SU-DHL-6 (cell line): ENCODE results near the gene HPD.

Experiments used
- H2AFZ ChIP-seq: fragments of 200-600 bp; sonication (generic); 2 replicates; pipeline ENCODE4 v1.6.1; 2014; ENCODE audit warnings: low read depth, mild to moderate bottlenecking, moderate library complexity, mixed read lengths, antibody characterized with exemption, low read length; ENCODE audit not compliant: severe bottlenecking
- H3F3A ChIP-seq: fragments of 200-600 bp; shearing (Covaris generic); 2 replicates; pipeline ENCODE4 v1.6.0; 2016; ENCODE audit warnings: antibody characterized with exemption, mild to moderate bottlenecking; ENCODE audit not compliant: insufficient read depth
- H3K27ac ChIP-seq: fragments of 200-600 bp; sonication (generic); 2 replicates; pipeline ENCODE4 v1.5.1; 2016; ENCODE audit warnings: low read depth, mild to moderate bottlenecking, low read length, moderate library complexity, mixed read lengths
- H3K27me3 ChIP-seq: fragments of 200-600 bp; sonication (generic), shearing (Covaris generic); 2 replicates; pipeline ENCODE4 v1.6.0; 2014; ENCODE audit warnings: mild to moderate bottlenecking, low read length
- H3K36me3 ChIP-seq: fragments of 200-600 bp; sonication (generic); 2 replicates; pipeline ENCODE4 v1.6.1; 2014; ENCODE audit warnings: mild to moderate bottlenecking, low read length, mixed read lengths
- H3K4me2 ChIP-seq: fragments of 300-600, 200-600 bp; shearing (Covaris generic), sonication (generic); 2 replicates; pipeline ENCODE4 v1.6.0; 2014; ENCODE audit warnings: low read length, low read depth, mild to moderate bottlenecking; ENCODE audit not compliant: poor library complexity, severe bottlenecking
- H3K4me3 ChIP-seq: fragments of 200-600 bp; sonication (generic); 2 replicates; pipeline ENCODE4 v1.5.1; 2014; ENCODE audit warnings: antibody characterized with exemption, low read length, mild to moderate bottlenecking, mixed read lengths; ENCODE audit not compliant: insufficient read depth, poor library complexity, severe bottlenecking
- H3K79me2 ChIP-seq: fragments of 200-600 bp; sonication (generic); 2 replicates; pipeline ENCODE4 v1.6.1; 2014; ENCODE audit warnings: mild to moderate bottlenecking, low read length, moderate library complexity; ENCODE audit not compliant: insufficient read depth
- H3K9ac ChIP-seq: fragments of 200-600 bp; sonication (generic); 2 replicates; pipeline ENCODE4 v1.7.0; 2014; ENCODE audit warnings: mild to moderate bottlenecking, low read length
- H3K9me2 ChIP-seq: fragments of 200-600 bp; sonication (generic); replicated peaks from 2 replicates; pipeline ENCODE4 v1.6.1; 2014; ENCODE audit warnings: low read length; ENCODE audit not compliant: insufficient read depth
- H3K9me3 ChIP-seq: fragments of 200-600 bp; sonication (generic); 2 replicates; pipeline ENCODE4 v1.6.1; 2014; ENCODE audit warnings: low read length, mixed read lengths; ENCODE audit not compliant: insufficient read depth
- H4K20me1 ChIP-seq: fragments of 200-600 bp; sonication (generic); 2 replicates; pipeline ENCODE4 v1.6.1; 2014; ENCODE audit warnings: low read depth, mild to moderate bottlenecking, antibody characterized with exemption, low read length, moderate library complexity, mixed read lengths
- EZH2phosphoT487 ChIP-seq: fragments of 200-600 bp; sonication (generic), shearing (Covaris generic); conservative IDR thresholded peaks from 2 replicates; pipeline ENCODE4 v1.6.1; 2018; ENCODE audit warnings: mild to moderate bottlenecking, antibody characterized with exemption, low read length, moderate library complexity, mixed read lengths
- TF ChIP-seq, protein P1 (sequence below): fragments of 200-600 bp; sonication (generic); IDR thresholded peaks from one replicate; pipeline ENCODE4 v1.5.1; 2017; ENCODE audit warnings: antibody characterized with exemption, mild to moderate bottlenecking, low read length, moderate library complexity; ENCODE audit not compliant: insufficient read depth, poor library complexity, severe bottlenecking

HPD gene

GRCh38 chr12:121858662-121859572 is at the start of gene HPD:
Gene HPD (minus strand): TSS chr12:121858859. CDS start chr12:121858823, 36 bp downstream.
- Histone ChIP-seq H3K27me3 (no peaks in the 10 kb centered on the region), H3K9ac (no peak within 1 kb of the TSS), H3K36me3 (no peaks in the 10 kb centered on the region), H3K9me2 (no peaks in the 10 kb centered on the region), H2AFZ (no peak within 1 kb of the TSS), H4K20me1 (no peaks in the 10 kb centered on the region), H3K27ac (no peak within 1 kb of the TSS), H3K9me3 (no peaks in the 10 kb centered on the region), H3K4me3 (no peak within 1 kb of the TSS), H3K79me2 (no peaks in the 10 kb centered on the region), H3K4me2 (no peak within 1 kb of the TSS), H3F3A (0 out of 2 replicates have a peak, but pooled peaks cover 4% of the 10 kb centered on the region)
- TF ChIP-seq, protein P1, sequence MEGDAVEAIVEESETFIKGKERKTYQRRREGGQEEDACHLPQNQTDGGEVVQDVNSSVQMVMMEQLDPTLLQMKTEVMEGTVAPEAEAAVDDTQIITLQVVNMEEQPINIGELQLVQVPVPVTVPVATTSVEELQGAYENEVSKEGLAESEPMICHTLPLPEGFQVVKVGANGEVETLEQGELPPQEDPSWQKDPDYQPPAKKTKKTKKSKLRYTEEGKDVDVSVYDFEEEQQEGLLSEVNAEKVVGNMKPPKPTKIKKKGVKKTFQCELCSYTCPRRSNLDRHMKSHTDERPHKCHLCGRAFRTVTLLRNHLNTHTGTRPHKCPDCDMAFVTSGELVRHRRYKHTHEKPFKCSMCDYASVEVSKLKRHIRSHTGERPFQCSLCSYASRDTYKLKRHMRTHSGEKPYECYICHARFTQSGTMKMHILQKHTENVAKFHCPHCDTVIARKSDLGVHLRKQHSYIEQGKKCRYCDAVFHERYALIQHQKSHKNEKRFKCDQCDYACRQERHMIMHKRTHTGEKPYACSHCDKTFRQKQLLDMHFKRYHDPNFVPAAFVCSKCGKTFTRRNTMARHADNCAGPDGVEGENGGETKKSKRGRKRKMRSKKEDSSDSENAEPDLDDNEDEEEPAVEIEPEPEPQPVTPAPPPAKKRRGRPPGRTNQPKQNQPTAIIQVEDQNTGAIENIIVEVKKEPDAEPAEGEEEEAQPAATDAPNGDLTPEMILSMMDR: no peak
- TF ChIP-seq EZH2phosphoT487: no peak

DNA sequence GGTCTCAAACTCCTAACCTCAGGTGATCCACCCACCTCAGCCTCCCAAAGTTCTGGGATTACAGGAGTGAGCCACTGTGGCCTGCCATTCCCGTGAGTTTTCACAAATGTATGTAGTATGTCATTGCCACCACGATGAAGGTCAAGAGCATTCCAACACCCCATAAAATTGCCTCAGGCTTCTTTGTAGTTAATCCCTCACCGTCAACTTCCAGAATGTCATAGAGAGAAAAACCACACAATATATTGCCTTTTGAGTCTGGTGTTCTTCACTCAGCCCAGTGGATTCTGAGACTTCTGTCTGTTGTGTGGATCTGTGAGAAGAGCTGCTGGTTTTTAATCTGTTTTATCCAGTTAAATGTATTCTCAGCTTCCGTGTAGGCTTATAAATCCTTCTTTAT is 47.1 kb upstream of the HPD start:
- H3K36me3 ChIP-seq: peaks cover 4% of the 10 kb centered on the region; the same call in 1 of the 2 replicates
- no peak overlapping the region for H2AFZ ChIP-seq
- no peaks in the 10 kb centered on the region for H3K9me2 ChIP-seq
- H3K4me3 ChIP-seq: no peak overlapping the region
- no peaks in the 10 kb centered on the region for H3K27me3 ChIP-seq
- no peaks in the 10 kb centered on the region for H3F3A ChIP-seq
- no peak overlapping the region for H3K27ac ChIP-seq
- TF ChIP-seq, protein P1: no peak
- TF ChIP-seq EZH2phosphoT487: no peak
- H3K79me2 ChIP-seq: peaks cover 7% of the 10 kb centered on the region; the same call in 1 of the 2 replicates
- no peaks in the 10 kb centered on the region for H3K9me3 ChIP-seq
- H3K9ac ChIP-seq: no peak overlapping the region
- no peak overlapping the region for H3K4me2 ChIP-seq
- H4K20me1 ChIP-seq: no peaks in the 10 kb centered on the region

DNA sequence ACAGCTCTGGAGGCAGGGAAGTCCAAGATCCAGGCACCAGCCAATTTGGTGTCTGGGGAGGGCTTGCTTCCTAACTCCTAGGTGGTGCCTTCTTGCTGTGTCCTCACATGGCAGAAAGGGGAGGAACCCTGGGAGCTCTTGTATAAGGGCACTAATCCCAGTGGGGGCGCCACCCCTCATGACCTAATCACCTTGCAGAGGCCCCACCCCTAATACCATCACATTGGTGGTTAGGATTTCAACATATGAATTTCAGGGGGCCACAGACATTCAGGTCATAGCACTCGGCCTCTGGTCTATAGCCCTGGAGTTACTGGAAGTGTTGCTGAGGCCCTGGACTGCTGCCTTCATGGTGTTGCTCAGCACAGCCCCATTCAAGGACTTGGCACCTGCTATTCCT is 44.5 kb upstream of the HPD start:
- TF ChIP-seq, protein P1: no peak
- TF ChIP-seq EZH2phosphoT487: no peak
- Histone ChIP-seq H2AFZ (no peak overlapping the region), H4K20me1 (no peaks in the 10 kb centered on the region), H3K9me2 (no peaks in the 10 kb centered on the region), H3F3A (no peaks in the 10 kb centered on the region), H3K36me3 (peaks cover 4% of the 10 kb centered on the region; the same call in 1 of the 2 replicates), H3K9me3 (no peaks in the 10 kb centered on the region), H3K79me2 (no peaks in the 10 kb centered on the region; the same call in 1 of the 2 replicates), H3K27ac (no peak overlapping the region), H3K4me2 (no peak overlapping the region), H3K9ac (no peak overlapping the region), H3K4me3 (no peak overlapping the region), H3K27me3 (no peaks in the 10 kb centered on the region)
